NCI-H2196 (cell line): ENCODE data around the gene FIZ1.
A peak's percentile ranks its signal among the peaks of the same experiment; 100 is the strongest.
"Not testable (repeated sequence)": the region's sequence is repeated elsewhere in the genome, so short reads cannot be mapped to it uniquely, and the experiment has no call there.

Experiments used
- DNase-seq: peaks from one replicate; lab custom pipeline; 2025; ENCODE audit not compliant: unreplicated experiment; lab: John Stamatoyannopoulos, UW

The FIZ1 gene

GRCh38 chr19:55598034-55598433 is 1.3 kb downstream of the FIZ1 start:
- DNase-seq: no peak

DNA sequence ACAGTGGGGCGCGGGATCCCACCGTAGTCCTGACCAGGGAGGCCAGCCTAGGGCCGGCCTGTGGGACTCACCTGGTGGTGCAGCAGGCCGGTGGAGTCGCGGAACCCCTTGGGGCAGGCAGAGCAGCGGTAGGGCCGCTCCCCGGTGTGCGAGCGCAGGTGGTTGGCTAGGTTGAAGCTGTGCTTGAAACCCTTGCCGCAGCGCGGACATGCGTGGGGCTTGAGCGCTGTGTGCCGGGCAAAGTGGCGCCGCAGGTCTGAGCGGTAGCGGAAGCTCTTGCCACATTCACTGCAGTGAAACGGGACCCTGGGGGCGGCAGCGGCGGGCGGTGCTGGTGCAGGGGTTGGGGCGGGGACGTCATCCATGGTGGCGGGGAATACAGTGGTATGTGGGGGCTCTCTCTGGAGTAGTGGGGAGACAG is 1.8 kb downstream of the FIZ1 start:
- no peak for DNase-seq

DNA sequence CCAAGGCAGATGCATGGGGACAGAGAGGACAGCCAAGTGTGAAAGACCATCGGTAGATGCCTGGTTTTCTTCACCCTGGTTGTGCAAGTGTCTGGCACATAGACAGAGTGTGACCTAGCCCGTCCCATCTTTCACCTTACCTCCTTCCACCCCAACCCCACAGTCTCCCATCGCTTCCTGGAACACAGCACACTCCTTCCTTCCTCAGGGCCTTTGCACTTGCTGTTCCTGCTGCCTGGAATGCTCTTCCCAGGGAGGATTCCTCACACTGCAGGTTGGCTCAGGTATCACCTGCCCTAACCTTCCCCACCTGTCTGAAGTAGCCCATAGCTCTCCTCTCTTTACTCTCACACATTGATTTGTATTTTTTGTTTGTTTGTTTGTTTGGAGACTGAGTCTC is 3.0 kb downstream of the FIZ1 start:
- no peak for DNase-seq

DNA sequence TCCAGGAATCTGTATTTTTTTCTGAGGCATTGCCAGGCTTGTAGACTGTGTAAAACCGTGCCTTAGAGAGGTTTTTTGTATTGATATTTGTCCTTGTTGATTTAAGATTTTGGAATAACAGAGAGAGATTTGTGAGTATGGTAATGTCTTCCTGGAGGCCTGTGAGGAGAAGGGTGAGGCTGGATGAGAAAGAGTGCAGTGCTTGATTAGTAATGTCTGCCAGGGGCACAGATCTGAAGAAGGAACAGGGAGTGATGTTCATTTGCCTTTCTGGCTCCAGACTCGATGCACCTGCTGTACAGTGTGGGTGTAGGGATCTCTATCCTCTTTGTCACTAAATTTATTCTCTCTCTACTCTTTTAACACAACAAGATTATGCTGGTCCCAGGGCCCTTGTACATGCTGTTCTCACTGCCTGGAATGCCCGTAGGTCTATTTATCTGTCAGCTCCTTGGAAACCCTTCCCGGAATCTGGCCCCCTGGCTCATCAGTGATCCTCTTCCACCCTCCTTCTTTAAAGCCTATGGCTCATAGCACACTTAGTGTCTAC is 4.2 kb downstream of the FIZ1 start:
- DNase-seq: no peak

GRCh38 chr19:55593096-55593772 is 6.1 kb downstream of the FIZ1 start:
- DNase-seq: no peak

DNA sequence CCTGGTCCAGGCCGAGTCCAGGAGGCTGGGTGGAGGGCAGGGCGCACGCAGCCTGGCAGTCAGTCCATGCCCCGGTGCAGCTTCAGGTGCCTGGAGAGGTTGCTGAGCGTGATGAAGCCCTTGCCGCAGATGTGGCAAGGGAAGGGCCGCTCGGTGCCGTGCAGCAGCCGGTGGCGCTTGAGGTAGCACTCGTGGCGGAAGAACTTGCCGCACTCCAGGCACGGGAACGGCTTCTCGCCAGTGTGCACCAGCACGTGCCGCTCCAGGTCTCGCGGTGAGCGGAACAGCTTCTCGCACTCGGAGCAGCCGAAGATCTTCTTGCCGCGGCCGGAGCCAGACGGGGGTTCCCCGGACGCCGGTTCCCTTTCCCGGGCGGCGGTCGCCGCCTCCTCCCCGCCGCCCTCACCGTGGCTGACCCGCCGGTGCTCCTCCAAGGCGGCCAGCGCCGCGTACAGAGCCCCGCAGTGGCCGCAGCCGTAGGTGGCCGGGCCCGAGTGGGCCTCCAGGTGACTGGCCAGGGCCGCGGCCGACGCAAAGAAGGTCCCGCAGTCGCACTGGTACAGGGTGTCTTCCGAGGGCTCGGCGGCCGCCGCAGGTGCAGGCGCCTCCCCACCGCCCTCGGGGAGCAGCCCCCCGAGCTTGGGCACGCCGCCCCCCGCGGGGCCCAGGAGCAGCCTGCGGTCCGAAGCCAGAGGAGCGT is 6.8 kb downstream of the FIZ1 start:
- no peak for DNase-seq

GRCh38 chr19:55591555-55591954 is 7.8 kb downstream of the FIZ1 start:
- DNase-seq: no peak

DNA sequence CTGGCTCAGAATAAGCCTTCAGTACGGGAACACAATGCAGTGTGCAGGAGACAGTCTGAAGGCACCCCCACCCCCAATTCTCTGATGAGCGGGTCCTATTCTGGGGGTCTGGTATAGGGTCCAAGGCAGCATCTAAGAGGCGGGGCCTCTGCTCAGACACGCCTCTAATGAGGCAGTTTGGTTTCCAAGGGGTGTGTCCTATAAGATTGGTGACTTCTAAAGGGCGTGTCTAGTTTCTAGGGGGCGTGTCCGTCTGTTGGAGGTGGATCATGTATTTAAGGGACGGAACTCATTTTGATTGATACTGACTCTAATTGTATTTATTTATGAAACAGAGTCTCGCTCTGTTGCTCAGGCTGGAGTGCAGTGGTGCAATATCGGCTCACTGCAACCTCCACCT is 8.7 kb downstream of the FIZ1 start:
- DNase-seq: peak; percentile 50

DNA sequence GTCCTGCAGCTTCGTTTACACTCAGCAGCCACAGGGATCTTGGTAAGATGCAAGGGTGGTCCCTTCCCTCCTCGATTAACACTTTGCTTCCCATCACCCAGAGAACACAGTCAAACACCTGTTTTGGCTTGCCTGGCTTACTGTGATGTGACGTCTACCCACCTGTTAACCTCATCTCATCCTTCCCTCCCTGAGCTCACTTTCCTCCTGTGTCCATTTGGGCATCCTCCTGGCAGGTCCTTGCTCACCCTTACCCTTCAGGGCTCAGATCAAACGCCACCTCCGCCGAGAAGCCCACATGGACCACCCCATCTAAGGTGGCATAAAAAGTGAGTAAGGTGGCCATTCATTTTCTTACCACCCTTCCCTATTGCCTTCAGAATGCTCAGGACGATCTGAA is 9.2 kb downstream of the FIZ1 start:
- no peak for DNase-seq

GRCh38 chr19:55588738-55589137 is 10.6 kb downstream of the FIZ1 start:
- DNase-seq: no peak

DNA sequence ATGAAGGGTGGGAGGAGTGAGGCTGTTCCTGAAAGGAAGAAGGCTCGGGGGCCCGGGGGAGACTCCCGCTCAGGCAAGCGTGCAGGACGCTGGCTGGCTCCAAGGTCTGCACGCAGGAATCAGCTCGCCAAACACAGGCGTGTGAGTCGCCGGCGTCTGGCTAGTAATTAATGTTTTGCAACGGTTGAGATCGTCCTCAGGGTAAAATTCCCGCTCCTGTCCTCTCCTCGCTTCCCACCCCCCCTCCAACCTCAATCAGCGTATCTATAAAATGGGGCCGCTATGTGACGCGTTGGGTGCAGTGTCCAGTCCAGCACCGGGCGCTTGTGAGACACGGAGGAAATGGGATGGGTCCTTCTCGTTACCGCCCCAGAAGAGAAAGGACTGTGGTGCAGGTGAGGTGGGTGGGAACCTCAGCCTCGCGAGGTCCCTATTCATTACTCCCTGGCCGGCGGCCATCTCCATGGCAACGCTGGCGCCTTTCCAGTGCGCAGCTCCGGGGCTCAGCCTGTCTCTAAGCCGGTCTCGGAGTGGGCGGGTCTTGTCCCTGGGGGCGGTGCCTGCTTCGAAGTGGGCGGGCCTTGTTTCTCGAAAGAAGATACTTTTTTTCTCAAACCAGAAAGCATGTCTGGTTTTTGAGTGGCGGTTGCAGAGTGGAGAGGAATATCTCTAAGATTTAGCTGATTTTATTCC is 12.2 kb downstream of the FIZ1 start:
- DNase-seq: peak; percentile 98

GRCh38 chr19:55585658-55586339 is 13.5 kb downstream of the FIZ1 start:
- peak; percentile 57 for DNase-seq

- DNase-seq: no peak
Observed at GRCh38 chr19:55584871-55585270, 14.4 kb downstream of the FIZ1 start.

GRCh38 chr19:55583897-55584296 is 15.4 kb downstream of the FIZ1 start:
- DNase-seq: not testable (repeated sequence)

DNA sequence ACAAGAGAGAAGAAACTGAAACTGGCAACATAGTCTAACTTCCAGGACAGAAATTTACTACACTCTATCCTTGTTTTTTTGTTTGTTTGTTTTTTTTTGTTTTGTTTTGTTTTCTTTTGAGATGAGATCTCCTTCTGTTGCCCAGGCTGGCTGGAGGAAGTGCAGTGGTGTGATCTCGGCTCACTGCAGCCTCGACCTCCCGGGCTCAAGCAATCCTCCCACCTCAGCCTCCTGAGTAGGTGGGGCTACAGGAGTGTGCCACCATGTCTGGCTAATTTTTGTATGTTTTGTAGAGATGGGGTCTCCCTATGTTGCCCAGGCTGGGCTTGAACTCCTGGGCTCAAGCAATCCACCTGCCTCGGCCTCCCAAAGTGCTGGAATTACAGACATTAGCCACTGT is 17.0 kb downstream of the FIZ1 start:
- DNase-seq: not testable (repeated sequence)

GRCh38 chr19:55581823-55582223 is 17.5 kb downstream of the FIZ1 start:
- DNase-seq: peak; percentile 37

GRCh38 chr19:55581145-55581822 is 18.0 kb downstream of the FIZ1 start:
- DNase-seq: no peak

- peak; percentile 88 for DNase-seq
Observed at GRCh38 chr19:55580628-55581144, 18.6 kb downstream of the FIZ1 start, which contains the start of gene ZNF579. Gene ZNF579, minus strand, starts transcription at chr19:55580848. Its CDS starts 1,209 bp downstream, at chr19:55579639.

GRCh38 chr19:55579766-55580621 is 19.3 kb downstream of the FIZ1 start:
- DNase-seq: no peak
